Measurements from ENCODE around the gene PARD3B. TPM values are rescaled to one million over a fixed set of nuclear protein-coding genes. Genes with fewer than 3 reads are reported as not detected.

PARD3B gene
- total RNA-seq, 1 experiment from 2014 or later = 6.4 TPM

GRCh38 chr2:204772546-204772945 lies 227.3 kb downstream of the PARD3B start:
- Histone ChIP-seq H3K9ac (ENCODE audit: extremely low read depth, insufficient read length, low read length) (no peak overlapping the region), H3K9me3 (ENCODE audit: control insufficient read depth, low read depth, low read length) (no peaks in the 10 kb centered on the region), H3K4me2 (ENCODE audit: insufficient read depth, insufficient read length, low read length) (no peak overlapping the region), H3K14ac (ENCODE audit: insufficient read depth, low read length) (no peak overlapping the region), H3K27me3 (ENCODE audit: insufficient read depth, low read length) (no peaks in the 10 kb centered on the region), H2BK120ac (ENCODE audit: low read depth, low read length, poor library complexity, severe bottlenecking) (no peak overlapping the region), H3K4me1 (ENCODE audit: insufficient read depth, low read length) (no peaks in the 10 kb centered on the region), H3K4ac (ENCODE audit: low read depth, low read length) (no peak overlapping the region), H3K23me2 (ENCODE audit: insufficient read length, low read depth, low read length, poor library complexity, severe bottlenecking) (no peaks in the 10 kb centered on the region), H2AFZ (ENCODE audit: low read length) (no peak overlapping the region), H3K27ac (ENCODE audit: insufficient read length, low read depth, low read length) (no peak overlapping the region), H4K8ac (replicated peaks; ENCODE audit: insufficient read length, low read depth, low read length) (no peak overlapping the region), H2BK20ac (ENCODE audit: low read depth, low read length, poor library complexity, severe bottlenecking) (no peak overlapping the region), H3K23ac (ENCODE audit: insufficient read length, low read depth, low read length) (no peak overlapping the region), H3T11ph (ENCODE audit: low read length) (no peak overlapping the region), H3K79me1 (ENCODE audit: insufficient read depth, low read depth, low read length, poor library complexity, severe bottlenecking) (no peaks in the 10 kb centered on the region), H2AK5ac (ENCODE audit: insufficient read length, low read length) (no peak overlapping the region), H4K91ac (ENCODE audit: insufficient read length, low read depth, low read length) (no peak overlapping the region), H2BK5ac (ENCODE audit: insufficient read length, low read length) (no peak overlapping the region), H4K20me1 (ENCODE audit: control insufficient read depth, insufficient read depth, insufficient read length) (no peaks in the 10 kb centered on the region), H2BK15ac (ENCODE audit: low read depth, low read length) (no peak overlapping the region), H3K56ac (ENCODE audit: insufficient read length, low read depth, low read length) (no peak overlapping the region), H2BK12ac (ENCODE audit: insufficient read length, low read depth, low read length) (no peak overlapping the region), H3K18ac (ENCODE audit: insufficient read length, low read depth, low read length) (no peak overlapping the region), H3K79me2 (ENCODE audit: insufficient read depth, low read length) (no peaks in the 10 kb centered on the region), H4K5ac (ENCODE audit: insufficient read length, low read depth, low read length) (no peak overlapping the region)
- Mint-ChIP-seq H3K9me3 (no peaks in the 10 kb centered on the region), H3K36me3 (ENCODE audit: insufficient read depth in 1 of 3, low read depth in 3 of 3) (no peaks in the 10 kb centered on the region), H3K27ac (no peak overlapping the region), H3K4me3 (no peak overlapping the region), H3K4me1 (no peaks in the 10 kb centered on the region), H3K27me3 (ENCODE audit: low read depth) (no peaks in the 10 kb centered on the region)
- no peak for DNase-seq
- WGBS (ENCODE audit: extremely low coverage, insufficient read length, low lambda C conversion rate) = no CpG with 5 or more reads among the region's 1 CpG
- TF ChIP-seq CTCF (conservative IDR thresholded peaks at IDR 0.05) = no peak

Data from H9 (cell line).